HG02623 (cell line): Measurements from ENCODE around the gene DUS2.
"Not testable (repeated sequence)": the region's sequence is repeated elsewhere in the genome, so short reads cannot be mapped to it uniquely, and the experiment has no call there.

Experiments used
- ATAC-seq: cut with Tn5 transposase; IDR thresholded peaks from one replicate; pipeline ENCODE4 v1.9.1; 2021; ENCODE audit warnings: moderate library complexity; ENCODE audit not compliant: unreplicated experiment

The DUS2 gene

DNA sequence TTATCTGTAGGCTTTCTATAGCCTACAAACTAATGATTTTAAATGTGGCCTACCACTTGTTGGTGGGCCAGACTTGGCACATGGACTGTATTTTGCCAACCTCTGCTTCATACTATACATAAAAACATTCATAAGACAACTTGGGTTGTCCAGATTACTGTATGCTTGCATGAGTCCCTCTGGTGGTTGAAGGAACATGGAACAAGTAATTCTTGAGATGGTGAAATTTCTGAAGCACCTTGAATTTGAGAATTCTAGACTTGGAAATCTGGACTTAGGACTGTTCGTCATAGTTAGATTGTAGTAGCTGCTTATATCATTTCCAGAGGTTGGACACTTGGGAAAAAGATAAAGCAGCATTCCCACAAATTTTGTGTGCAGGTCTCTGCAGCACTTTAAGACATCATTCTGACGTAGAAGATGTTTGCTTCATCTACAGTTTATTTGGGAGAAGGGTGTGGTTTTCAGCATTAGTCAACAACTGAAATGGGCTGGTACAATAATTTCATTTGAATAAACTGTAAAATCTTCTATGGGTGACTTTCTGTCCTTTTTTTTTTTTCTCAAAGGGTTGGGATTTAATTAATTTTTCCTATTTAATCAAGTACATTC, 93.3 kb downstream of the DUS2 start:
- no peak for ATAC-seq

DNA sequence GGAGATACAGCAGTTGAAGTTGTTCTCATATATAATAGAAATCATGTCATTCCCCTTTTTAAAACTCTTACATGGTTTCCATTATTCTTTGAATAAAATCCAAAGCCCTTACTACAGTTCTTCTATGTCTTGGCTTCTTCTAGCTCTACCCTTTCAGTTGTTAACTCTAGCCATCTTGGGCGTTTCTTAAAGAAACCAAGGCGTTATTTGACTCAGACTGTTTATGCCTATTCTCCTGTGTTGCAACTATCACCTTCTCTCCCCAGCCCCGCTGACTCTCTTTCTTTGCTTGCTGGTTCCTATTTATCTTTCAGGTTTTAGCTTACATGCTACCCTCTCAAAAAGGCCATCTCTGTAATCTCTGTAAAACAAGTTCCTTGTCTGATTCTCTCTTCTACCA, 94.8 kb downstream of the DUS2 start:
- no peak for ATAC-seq

DNA sequence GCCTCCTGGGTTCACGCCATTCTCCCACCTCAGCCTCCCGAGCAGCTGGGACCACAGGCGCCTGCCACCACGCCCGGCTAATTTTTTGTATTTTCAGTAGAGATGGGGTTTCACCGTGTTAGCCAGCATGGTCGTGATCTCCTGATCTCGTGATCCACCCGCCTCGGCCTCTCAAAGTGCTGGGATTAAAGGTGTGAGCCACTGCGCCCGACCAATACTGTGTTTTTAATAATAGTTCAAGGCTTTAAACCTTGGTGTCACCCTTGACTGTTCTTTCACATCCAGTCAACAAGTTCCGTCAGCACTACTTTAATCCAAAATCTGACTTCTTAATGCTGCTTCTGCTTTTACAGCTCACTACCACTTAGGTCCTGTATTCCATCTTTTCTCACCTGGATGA, 95.9 kb downstream of the DUS2 start:
- ATAC-seq = not testable (repeated sequence)

- not testable (repeated sequence) for ATAC-seq
These were observed 97.4 kb downstream of the DUS2 start for GRCh38 chr16:68120496-68120895.

DNA sequence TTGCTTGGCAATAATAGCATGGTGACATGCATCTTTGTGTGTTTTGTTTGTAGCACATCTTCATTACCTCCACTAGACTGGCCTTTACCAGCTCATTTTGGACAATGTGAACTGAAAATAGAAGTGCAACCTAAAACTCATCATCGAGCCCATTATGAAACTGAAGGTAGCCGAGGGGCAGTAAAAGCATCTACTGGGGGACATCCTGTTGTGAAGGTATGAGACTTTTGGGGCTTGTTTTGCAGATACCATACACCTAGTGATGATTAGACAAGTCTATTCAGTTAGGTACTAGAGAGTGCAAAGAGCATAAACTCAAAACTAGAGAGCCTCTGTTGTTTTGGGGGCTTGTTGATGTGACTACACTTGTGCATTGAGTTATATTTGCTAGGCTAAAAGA, 103.3 kb downstream of the DUS2 start:
- no peak for ATAC-seq

- ATAC-seq = no peak
These were observed 105.7 kb downstream of the DUS2 start for GRCh38 chr16:68128577-68129305.
